Measurements from ENCODE around the gene FAM53A.

DNA sequence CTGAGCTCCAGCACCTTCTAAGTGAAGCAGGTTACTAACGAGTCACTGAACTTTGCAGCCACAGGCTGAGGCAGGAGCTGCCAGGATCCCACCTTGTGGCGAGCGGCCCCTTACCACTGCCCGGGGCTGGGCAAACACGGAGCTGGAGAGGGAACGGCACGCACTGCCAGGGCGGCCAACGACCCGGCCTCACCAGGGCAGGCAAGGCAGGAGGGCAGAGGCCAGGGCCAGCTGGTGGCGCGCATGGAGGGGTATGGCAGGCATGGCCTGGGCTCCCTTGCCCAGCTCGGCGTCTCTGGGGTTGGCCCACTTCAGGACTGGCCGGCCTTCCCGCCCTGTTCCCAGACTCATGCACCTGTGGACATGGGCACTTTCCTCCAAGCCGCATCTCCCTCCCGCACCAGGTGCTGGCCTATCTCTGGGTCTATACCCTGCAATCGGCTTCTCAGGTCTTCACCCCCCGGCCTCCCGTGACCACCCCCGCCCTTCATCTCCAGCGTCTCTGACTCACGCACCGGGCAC, 64.9 kb downstream of the FAM53A start:
- TF ChIP-seq, protein P1, sequence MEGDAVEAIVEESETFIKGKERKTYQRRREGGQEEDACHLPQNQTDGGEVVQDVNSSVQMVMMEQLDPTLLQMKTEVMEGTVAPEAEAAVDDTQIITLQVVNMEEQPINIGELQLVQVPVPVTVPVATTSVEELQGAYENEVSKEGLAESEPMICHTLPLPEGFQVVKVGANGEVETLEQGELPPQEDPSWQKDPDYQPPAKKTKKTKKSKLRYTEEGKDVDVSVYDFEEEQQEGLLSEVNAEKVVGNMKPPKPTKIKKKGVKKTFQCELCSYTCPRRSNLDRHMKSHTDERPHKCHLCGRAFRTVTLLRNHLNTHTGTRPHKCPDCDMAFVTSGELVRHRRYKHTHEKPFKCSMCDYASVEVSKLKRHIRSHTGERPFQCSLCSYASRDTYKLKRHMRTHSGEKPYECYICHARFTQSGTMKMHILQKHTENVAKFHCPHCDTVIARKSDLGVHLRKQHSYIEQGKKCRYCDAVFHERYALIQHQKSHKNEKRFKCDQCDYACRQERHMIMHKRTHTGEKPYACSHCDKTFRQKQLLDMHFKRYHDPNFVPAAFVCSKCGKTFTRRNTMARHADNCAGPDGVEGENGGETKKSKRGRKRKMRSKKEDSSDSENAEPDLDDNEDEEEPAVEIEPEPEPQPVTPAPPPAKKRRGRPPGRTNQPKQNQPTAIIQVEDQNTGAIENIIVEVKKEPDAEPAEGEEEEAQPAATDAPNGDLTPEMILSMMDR (IDR thresholded peaks at IDR 0.05; ENCODE audit: low read depth, low read length, missing input control): no peak
- no peak for TF ChIP-seq YY1 (IDR thresholded peaks at IDR 0.05)
- TF ChIP-seq, protein P2, sequence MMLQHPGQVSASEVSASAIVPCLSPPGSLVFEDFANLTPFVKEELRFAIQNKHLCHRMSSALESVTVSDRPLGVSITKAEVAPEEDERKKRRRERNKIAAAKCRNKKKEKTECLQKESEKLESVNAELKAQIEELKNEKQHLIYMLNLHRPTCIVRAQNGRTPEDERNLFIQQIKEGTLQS (IDR thresholded peaks at IDR 0.05): no peak
- TF ChIP-seq GABPA (IDR thresholded peaks at IDR 0.05 in 1 of 2, conservative IDR thresholded peaks at IDR 0.05 in 1 of 2): no peak
- no peak for TF ChIP-seq RAD21 (IDR thresholded peaks at IDR 0.05)
- no peak for TF ChIP-seq TAF1 (conservative IDR thresholded peaks at IDR 0.05)
- TF ChIP-seq EGR1 (IDR thresholded peaks at IDR 0.05; ENCODE audit: low read depth in 2 of 2): no peak
